GM23338 (cell line): ENCODE measurements around the gene LIG4. TPM values are rescaled to one million over a fixed set of nuclear protein-coding genes. Genes with fewer than 3 reads are reported as not detected.

Experiments used
- CREB1 ChIP-seq: fragments of 250-450 bp; sonication (Bioruptor Pico); IDR thresholded peaks from 2 replicates; pipeline ENCODE4 v1.5.0; 2020; ENCODE audit warnings: low read depth, mild to moderate bottlenecking, moderate library complexity
- POLR2AphosphoS5 ChIP-seq: IDR thresholded peaks from 2 replicates; pipeline ENCODE4 v1.6.1; 2016; ENCODE audit warnings: antibody characterized with exemption, low read depth
- ZNF462 ChIP-seq: fragments of 250-450 bp; sonication (Bioruptor Pico); IDR thresholded peaks from 2 replicates; pipeline ENCODE4 v1.5.0; 2020; ENCODE audit warnings: mild to moderate bottlenecking, moderate library complexity
- polyA plus RNA-seq: library from polyadenylated mRNA; unstranded; fragments of >200 nt; fragmentation: Nextera tagmentation; extraction: Ambion mirVana; gene quantifications from 2 replicates; pipeline ENCODE4 v1.2.1, GENCODE V29; 2016
- total RNA-seq: library from RNA; depleted of rRNA; stranded (reverse); fragments of >200 nt; shearing (Covaris generic); gene quantifications from 2 replicates; pipeline ENCODE4 v1.2.3, GENCODE V29; 2014; rRNA removed

The LIG4 gene
- total and polyA plus RNA-seq, 2 experiments from 2014 or later: 2.6 to 4.9 TPM

- no peak for TF ChIP-seq ZNF462
- TF ChIP-seq POLR2AphosphoS5: no peak
- TF ChIP-seq CREB1: no peak
These were observed 56.6 kb downstream of the LIG4 start (continued) for GRCh38 chr13:108158746-108159145.

Other genes with a start within 250 kb of the LIG4 start
- 10.4 and 10.9 TPM in 2 replicates for gene ABHD13, start 2.9 kb upstream of the LIG4 start, total RNA-seq
- 4.6 and 5.4 TPM in 2 replicates for gene ABHD13, start 2.9 kb upstream of the LIG4 start, polyA plus RNA-seq
- gene TNFSF13B, start 54.2 kb upstream of the LIG4 start, total RNA-seq: 0.10 TPM in 1 of 2 replicates, not detected in the other
- gene TNFSF13B, start 54.2 kb upstream of the LIG4 start, polyA plus RNA-seq: 0.55 TPM in 1 of 2 replicates, not detected in the other